22Rv1 (cell line): Measurements from ENCODE around the gene TAS2R60.
"Not testable (repeated sequence)": the region's sequence is repeated elsewhere in the genome, so short reads cannot be mapped to it uniquely, and the experiment has no call there.

Experiments used
- H3K27ac ChIP-seq: fragments of 450-650 bp; 2 replicates; pipeline ENCODE4 v1.5.1; 2017
- ZFX ChIP-seq: fragments of 450-650 bp; IDR thresholded peaks from 2 replicates; pipeline ENCODE4 v1.6.1; 2017; ENCODE audit warnings: antibody characterized with exemption, borderline replicate concordance
- TF ChIP-seq, protein P1 (sequence below): fragments of 450-650 bp; IDR thresholded peaks from 2 replicates; pipeline ENCODE4 v1.5.1; 2017; ENCODE audit warnings: mild to moderate bottlenecking

The TAS2R60 gene

GRCh38 chr7:143406002-143406357, 37.3 kb upstream of the TAS2R60 start:
- H3K27ac ChIP-seq, result no peak overlapping the region
- TF ChIP-seq, protein P1, sequence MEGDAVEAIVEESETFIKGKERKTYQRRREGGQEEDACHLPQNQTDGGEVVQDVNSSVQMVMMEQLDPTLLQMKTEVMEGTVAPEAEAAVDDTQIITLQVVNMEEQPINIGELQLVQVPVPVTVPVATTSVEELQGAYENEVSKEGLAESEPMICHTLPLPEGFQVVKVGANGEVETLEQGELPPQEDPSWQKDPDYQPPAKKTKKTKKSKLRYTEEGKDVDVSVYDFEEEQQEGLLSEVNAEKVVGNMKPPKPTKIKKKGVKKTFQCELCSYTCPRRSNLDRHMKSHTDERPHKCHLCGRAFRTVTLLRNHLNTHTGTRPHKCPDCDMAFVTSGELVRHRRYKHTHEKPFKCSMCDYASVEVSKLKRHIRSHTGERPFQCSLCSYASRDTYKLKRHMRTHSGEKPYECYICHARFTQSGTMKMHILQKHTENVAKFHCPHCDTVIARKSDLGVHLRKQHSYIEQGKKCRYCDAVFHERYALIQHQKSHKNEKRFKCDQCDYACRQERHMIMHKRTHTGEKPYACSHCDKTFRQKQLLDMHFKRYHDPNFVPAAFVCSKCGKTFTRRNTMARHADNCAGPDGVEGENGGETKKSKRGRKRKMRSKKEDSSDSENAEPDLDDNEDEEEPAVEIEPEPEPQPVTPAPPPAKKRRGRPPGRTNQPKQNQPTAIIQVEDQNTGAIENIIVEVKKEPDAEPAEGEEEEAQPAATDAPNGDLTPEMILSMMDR, result no peak
- no peak for TF ChIP-seq ZFX

DNA sequence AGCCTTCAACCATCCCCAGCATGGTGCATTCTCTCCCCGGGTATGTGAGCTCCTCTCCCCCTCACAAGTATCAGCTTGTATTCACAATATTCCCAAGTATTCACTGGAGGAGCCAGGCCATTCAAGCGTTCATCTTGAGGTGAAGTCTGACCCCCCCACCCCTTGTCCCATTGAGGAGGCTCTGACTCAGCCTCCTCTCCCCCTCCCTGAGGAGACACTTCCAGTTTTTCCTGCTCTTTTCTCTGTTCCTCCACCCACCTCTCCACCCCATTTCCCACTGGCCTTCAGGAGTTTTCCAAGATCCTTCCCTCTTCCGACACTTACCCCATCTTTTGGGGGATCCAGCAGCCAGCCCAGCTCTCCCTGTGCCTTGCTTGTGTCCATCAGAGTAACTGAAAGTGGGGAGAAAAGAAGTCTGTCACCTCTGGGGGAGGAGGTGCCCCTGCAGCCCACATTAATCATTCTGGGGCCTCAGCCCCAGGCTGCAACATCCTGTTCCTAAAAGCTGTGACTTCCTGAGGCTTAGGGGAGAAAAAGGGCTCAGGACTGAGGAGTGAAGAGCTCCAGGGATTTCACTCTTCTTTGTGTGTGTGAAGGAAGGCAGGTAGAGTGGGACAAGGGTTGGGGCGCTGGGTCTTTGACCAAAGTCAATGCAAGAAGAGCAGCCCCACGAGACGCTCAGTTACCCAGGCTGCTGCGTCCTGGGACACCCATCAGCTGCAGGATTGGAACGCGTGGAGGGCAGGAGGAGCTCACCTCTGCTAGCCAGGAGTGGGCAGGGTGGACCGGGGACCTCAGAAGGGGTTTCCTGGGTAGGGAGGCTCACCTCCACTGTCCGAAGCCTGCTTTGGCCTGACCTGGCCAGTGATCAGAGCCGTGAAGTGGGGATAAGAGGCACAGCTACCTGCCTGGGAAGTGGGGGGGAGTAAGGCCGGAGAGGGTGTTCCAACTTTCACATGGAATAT, 35.7 kb upstream of the TAS2R60 start:
- TF ChIP-seq, protein P1, result no peak
- TF ChIP-seq ZFX, result no peak
- no peak overlapping the region for H3K27ac ChIP-seq

GRCh38 chr7:143408252-143408685, 35.0 kb upstream of the TAS2R60 start:
- no peak overlapping the region for H3K27ac ChIP-seq
- no peak for TF ChIP-seq ZFX
- TF ChIP-seq, protein P1, result no peak

DNA sequence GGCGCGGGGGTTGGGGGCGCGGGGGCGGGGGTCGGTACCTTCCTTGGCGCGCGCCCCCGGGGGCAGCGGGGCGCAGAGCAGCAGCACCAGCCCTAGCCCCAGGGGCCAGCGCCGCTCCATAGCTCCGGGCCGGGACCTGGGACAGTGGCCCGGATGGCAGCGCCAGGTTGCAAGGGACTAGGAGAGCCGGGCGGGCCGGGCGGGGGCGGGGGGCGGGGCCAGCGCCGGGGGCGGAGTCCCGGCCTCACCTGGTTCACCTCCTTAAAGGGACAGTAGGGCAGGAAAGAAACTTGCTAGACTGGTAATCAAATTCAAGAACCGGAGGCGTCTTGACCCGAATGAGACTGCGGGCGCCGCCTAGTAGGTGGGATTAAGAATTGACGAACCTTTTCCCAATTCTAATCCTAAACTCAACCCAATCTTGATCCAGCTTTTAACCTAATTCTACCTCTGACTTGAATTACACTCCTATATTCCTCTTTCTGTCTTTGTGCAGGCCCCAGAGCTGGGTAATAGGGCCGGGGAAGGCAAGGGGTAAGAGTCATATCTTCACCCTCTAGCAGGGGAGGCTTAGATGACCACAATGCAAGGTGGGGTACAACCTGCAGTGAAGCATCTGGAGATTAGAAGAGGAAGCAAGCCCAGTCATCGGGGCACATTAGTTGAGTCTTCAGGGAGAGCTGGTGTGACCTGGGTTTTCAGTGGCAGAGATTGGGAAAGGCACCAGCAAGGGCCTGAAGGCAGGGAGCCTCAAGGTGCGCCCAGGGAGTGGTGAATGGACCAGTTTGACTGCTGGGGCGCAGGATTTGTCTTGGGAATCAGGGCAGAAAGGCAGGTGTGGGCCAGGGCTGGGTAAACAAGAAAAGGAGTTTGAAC, 34.3 kb upstream of the TAS2R60 start, which contains the start of gene EPHA1:
Gene EPHA1 (minus strand): TSS at position 171 of the 876 bp plus-strand sequence. CDS start 51 bp downstream, at position 120.
- H3K27ac ChIP-seq, result no peak within 1 kb of the TSS

GRCh38 chr7:143410521-143411004, 32.7 kb upstream of the TAS2R60 start:
- H3K27ac ChIP-seq, result no peak overlapping the region
- TF ChIP-seq ZFX, result no peak
- TF ChIP-seq, protein P1, result no peak

More for the DNA sequence above, 34.3 kb upstream of the TAS2R60 start, which contains the start of gene EPHA1:
- TF ChIP-seq ZFX, result no peak
- TF ChIP-seq, protein P1, result peak; percentile 80

- no peak overlapping the region for H3K27ac ChIP-seq
- TF ChIP-seq ZFX, result no peak
Measured at GRCh38 chr7:143411976-143412708, 31.1 kb upstream of the TAS2R60 start.

DNA sequence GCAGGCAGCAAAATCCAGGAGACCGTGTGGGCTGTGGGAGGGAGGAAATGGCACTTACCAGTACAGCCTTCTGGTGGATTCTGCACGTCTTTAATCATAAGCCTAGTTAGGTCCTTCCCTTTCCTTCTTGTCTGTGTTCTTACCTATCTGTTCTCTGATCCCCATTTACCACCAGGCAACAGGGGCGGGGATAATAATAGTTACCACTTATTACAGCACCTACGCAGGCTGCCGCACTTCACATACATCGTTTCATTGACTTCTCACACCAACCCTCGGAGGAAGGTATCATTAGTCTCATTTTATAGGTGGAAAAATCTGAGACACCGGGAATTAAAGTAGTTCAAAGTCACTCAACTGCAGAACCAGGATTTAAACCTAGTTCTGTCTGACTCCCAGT, 30.1 kb upstream of the TAS2R60 start:
- H3K27ac ChIP-seq, result no peak overlapping the region
- TF ChIP-seq, protein P1, result no peak
- TF ChIP-seq ZFX, result no peak

- H3K27ac ChIP-seq, result not testable (repeated sequence)
Measured at GRCh38 chr7:143415209-143415608, 28.0 kb upstream of the TAS2R60 start.
